NCI-H2227 treated with DMSO at 0.1 percent for 48 hours (cell line): ENCODE data around the gene STX11.
"Not testable (repeated sequence)": the region's sequence is repeated elsewhere in the genome, so short reads cannot be mapped to it uniquely, and the experiment has no call there.

Source experiments
- DNase-seq: peaks from one replicate; lab custom pipeline; 2025; lab: John Stamatoyannopoulos, UW

The STX11 gene

DNA sequence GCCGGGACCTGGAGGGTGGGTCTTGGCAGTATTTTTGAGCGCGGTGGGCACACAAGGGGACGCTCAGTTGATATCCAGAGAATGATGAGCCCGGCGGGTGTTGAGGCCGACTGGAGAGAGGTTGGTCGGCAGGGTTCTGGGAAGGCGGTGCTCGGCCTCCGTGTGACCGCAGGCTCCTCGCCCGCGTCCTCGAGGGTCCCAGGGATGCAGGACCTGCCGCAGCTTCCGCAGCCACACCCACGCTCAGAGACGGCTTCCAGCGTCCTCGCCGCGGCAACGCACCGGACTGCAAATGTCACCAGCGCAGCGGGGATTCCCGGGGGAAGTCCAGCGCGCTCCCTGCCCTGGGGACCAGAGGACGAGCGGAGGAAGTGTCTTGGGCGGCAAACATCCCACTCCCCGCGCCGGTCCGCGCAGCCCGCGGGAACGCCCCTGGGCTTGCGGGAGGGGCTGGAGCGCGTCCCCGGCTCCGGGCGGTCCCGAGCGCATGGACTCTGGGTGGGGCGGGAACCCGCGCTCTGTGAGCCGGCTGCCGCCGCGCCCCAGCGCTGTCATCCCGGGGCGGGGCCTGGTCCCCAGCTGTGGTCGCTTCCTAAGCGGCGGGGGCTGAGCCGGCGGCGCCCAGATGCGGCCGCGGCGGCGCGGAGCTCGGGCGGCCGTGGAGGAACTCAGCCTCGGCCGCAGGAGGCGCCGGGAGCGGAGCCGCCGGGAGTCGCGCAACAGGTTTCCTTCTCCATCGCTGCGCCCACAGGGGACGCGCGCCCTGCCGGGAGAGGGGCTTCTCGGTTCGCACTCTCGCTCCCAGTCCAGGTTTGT, at the start of gene STX11:
Gene STX11, plus strand, starts transcription at position 624 of the 816 bp plus-strand sequence. CDS start 36,111 bp downstream, outside the sequence.
- DNase-seq = peak; percentile 38

DNA sequence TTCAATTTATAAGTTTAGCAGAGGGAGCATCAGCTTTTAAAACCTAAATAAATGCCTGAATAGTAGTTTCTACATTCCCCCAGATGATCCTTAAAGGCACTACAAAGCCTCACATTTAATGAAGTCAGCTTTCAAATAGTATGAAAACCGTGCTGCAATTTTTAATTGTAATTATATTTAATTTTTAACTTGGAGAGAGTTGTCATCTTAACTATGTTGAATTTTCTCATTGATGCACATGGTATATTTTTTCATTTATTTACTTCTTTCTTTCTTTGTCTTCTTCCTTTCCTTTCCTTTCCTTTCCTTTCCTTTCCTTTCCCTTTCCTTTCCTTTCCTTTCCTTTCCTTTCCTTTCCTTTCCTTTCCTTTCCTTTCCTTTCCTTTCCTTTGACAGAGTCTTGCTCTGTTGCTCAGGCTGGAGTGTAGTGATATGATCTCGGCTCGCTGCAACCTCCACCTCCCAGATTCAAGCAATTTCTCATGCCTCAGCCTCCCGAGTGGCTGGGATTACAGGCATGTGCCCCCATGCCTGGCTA, 47.2 kb upstream of the STX11 start:
- no peak for DNase-seq

DNA sequence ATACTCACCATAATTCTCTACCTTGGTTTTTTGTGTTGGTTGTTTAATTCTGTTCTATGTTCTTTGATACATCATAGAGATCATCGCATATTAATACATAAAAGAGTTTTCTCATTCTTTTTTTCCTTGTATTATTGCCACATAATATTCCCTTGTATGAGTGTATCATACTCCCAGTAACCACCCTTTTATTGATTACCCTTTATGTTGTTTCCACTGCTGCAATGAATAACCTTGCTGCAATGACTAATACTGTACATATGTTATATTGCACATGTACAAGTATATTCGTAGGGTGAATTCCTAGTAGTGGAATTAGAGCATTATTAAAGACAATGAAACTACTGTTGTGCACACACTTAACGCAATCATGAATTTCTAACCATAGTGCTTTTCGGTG, 45.8 kb upstream of the STX11 start:
- no peak for DNase-seq

DNA sequence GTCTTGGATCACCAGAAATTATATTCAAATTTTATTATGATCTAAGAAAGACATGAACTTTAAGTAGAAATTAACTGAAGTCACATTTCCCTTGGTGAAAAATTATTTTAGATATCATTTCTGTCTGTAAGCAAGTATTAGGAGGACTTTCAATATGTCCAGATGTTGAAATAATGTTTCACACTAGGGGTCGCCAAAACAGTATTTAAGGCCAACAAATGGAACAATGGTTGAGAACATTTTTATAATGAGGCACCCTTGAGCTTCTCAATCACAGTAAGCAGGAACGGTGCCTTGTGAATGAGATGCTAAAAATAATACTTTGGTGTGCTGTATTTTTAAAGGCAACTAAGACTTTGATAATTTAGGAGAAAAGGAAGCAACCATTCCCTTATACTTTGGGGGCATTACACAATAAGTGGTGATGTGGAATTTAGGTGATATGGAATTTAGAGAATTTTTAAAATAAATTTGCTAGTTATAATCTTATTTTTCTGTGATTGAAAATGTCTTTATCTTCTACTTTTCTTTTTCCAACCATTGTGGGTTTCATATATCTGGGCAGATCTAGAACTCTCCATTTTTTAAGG, 45.3 kb upstream of the STX11 start:
- peak; percentile 44 for DNase-seq

DNA sequence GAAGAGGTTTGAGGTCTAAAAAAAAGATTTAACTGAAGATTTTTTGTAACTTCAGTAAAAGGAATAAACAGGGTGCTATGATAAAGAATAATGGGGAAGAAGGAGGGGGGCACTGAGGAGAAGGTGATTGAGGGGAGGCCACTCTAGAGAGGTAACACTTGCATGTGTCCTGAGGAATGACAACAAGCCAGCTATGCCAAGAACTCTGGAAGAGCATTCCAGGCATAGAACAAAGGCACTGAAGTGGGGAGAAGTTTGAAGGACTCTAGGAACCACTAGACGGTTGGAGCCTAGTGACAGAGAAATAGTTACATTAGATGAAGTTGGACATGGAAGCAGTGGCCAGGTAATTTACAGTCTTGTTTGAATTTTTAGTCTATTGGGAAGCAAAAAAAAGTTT, 44.1 kb upstream of the STX11 start:
- DNase-seq = no peak

DNA sequence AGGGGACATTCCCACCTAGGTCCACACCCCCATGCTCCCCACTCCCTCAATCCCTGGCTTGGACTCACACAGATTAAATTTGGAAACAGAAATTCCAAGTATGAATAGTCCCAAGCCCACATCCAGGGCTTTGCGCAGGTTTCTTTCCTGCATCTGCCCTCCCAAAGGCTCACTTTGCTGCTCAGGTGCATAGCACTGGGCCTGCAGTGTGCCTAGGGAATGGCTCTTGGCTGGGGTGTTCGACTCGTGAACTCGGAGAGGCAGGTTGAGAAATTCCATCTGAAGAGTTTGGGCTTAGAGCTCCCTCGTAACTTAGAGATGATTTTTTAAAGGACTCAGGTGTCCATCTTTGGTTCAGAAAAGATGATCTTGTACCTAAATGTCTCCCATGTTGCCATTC, 40.1 kb upstream of the STX11 start:
- DNase-seq = no peak

DNA sequence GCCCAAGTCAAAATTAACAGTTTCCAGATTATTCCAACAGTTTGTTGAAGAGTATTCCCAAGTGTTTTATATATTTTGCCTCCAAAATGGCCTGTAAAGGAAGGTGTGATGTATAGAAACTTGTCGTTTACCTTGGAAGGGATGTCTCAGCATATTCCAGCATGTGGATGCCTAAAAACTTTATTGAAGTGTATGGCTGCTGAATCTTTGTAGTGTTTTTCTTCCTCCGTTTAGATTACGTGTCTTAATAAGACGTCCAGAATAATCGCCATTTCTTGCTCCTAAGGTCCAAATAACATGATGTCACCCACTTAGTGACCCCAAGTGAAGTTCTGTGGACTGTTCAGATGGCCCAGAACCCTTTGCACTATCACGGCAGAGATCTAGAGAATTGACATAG, 37.0 kb upstream of the STX11 start:
- no peak for DNase-seq

DNA sequence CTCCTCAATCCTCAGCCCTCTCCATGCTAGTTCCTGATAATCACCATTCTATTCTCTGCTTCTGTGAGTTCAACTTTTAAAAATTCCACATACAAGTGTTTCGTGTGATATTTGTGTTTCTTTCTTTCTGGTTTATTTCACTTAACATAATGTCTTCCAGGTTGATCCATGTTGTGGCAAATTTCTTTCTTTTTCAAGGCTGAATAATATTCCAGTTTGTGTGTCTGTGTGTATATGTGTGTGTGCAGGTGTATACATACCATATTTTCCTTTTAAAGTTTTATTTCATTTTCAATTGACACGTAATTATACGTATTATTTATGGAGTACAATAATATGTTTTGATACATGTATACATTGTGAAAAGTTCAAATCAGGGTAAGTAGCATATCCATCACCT, 35.1 kb upstream of the STX11 start:
- DNase-seq = no peak

DNA sequence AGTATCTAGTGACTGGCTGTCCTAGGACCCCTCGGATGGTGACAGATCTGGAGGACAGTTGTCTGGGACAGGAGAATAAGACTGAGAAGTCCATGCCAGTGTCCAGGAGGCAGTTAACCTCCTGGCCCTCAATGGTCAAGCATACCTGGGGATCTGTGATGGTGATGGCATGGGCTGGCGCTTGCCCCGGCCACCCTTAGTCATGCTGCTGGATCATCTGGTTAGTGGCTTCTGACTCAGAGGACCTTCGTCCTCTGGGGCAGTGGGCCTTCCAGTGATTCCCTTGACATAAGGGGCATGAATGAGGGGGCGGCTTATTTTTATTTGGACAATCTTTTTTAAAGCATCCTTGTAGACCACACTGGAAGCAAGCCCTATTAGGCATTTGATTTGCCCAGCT, 30.9 kb upstream of the STX11 start:
- no peak for DNase-seq

DNA sequence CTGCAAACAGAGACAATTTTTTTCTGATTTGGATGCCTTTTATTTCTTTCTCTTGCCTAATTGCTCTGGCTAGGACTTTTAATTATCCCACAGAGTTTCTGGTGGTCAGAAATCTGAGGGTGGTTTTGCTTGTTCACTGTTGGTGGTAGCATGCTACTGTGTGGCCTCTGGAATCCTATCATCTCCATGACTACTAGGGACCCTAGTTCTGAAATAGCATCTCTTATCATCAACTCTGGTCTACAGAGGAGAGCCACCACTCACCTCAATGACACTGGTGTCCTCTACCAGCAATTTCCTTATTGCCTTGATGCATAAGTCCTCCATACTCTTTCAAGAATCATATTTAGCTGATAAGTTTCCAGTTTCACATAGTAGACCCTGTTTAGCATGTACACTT, 27.5 kb upstream of the STX11 start:
- no peak for DNase-seq

DNA sequence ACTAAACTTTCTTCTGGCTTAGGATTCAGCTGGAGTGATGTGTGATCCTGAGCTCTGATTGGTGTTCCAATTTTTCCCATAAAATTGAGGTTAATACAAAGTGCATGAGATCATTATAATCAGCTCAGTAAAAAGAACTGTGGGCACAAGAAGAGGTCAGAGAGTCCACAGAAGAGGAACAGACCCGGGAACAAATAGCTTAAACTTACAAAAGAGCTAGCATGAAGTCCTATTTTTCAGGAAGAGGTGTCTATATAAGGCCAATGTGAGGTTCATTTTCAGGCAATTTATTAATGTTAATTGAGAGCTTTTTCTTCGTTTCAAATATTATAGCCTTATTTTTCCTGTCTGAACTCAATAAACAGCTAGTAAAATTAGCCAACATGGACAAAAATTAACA, 26.9 kb upstream of the STX11 start:
- DNase-seq = no peak

DNA sequence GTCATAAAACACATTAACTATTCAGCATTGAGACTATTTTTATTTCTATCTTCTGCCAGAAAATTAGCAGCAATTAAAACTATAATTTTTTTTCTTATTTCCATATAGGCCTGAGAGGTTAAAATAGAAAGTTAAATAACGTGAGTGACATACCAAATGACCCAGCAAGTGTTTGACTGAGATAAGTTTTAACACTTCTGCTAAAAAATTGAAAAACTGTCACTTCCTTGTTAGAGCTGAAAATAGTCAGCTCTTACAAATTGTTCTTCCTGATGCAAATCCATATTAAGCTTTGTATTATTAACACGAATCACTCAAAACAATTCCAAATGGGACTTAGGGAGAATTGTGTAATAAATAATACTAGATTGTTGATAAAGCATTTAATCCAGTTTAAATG, 26.5 kb upstream of the STX11 start:
- no peak for DNase-seq

DNA sequence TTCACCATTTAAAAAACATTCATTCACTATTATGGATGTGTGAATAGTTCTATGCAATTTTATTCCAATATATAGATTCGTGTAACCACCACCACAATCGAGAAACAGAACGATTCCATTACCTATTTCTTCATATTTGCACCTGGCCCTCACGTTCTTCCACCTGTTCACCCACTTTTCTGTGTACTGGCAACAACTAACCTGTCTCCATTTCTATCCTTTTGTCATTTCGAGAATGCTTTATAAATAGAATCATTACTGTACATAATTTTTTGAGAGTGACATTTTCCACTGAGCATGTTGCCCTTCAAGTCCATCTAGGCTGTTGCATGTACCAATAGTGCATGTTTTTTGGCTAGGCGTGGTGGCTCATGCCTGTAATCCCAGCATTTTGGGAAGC, 23.2 kb upstream of the STX11 start:
- no peak for DNase-seq

DNA sequence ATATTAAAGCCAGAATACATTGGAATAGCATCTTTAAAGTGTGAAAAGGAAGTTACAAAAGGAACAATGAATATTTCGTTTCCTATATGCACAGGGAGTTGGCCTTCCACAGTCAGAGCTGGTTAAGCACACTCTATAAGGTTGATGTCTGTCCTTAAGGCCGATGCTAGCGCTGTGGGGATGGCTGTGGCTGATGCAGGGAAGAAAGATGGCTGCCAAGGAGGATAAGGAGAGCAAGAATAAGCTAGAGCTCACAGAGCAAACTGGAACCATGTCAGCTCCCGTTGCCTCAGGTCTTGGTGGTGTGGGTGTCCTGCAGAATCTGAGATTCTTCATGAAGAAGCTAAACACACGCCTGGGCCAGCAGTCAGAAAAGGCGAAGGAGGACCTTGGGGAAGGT, 20.8 kb upstream of the STX11 start:
- DNase-seq = no peak

DNA sequence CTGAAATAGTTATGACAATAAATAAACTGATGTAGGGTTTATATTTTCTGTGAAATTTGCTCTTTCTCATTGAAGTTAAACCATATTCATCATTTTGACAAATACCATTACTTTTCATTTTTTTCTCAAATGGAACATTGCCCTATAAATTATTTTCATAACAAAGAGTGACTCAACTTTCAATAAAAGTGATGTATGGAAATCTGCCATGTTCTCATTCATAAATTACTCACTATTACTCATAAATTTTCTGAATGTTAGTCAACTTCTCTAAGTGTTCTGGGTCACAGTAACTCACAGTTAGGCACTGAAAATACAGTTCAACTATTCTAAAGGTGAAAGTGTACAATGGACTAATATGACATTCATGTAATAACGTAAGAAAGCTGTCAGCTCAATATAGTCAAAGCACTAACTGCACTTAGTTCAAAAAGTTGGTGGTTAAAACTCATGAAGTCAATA, 19.0 kb upstream of the STX11 start:
- DNase-seq = no peak

DNA sequence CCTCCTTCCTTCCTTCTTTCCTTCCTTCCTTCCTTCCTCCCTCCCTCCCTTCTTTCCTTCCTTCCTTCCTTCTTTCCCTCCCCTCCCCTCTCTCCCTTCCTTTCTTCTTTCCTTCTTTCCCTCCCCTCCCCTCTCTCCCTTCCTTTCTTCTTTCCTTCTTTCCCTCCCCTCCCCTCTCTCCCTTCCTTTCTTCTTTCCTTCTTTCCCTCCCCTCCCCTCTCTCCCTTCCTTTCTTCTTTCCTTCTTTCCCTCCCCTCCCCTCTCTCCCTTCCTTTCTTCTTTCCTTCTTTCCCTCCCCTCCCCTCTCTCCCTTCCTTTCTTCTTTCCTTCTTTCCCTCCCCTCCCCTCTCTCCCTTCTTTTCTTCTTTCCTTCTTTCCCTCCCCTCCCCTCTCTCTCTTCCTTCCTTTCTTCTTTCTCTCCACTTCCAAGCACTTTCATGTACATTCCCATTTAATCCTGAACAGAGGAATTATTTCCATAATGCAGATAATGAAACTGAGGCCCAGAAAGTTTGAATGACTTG, 18.1 kb upstream of the STX11 start:
- DNase-seq = not testable (repeated sequence)

DNA sequence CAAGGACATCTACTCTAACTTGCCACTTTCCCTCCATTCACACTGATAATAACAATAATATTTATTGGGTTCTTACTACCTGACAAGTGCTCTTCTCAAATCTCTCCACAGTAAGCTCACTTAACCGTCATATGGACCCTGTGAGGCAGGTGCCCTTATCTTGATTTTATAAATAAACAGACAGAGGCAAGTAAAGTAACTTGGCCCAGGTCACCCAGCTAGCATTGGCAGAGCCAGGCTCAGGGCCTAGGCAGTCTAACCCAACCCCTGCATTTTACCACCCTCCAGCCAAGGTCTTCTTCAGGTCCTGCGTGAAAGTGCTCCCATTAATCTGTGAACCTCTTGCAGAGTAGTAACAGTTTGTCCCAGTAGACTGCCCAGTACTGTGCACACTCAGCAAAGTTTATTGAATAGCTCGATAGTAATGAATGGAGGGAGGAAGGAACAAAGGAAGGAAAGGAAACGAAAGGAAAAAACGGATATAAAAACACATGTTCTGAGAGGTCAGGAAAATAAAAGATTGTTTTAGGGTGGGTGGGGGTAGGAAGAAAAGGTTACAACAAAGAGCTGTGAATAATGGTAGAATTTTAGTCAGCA, 17.0 kb upstream of the STX11 start:
- no peak for DNase-seq

DNA sequence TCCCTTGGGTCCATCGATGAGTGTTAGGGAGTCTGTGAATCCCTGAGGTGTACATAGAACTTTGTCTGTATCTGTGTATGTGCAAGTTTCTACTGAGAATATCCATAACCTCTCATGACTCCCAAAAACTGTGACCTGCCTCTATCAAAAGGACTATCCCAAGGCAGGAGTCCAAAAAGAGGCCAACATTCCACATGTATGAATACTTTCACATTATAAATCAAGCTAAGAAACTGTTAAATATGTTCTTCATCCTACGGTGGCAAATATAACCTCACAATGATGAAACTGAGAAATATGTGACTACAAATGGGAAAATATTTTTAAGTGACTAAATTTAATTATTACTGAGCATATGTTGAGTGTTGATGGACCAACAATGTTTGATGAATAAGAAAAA, 16.1 kb upstream of the STX11 start:
- DNase-seq = no peak

DNA sequence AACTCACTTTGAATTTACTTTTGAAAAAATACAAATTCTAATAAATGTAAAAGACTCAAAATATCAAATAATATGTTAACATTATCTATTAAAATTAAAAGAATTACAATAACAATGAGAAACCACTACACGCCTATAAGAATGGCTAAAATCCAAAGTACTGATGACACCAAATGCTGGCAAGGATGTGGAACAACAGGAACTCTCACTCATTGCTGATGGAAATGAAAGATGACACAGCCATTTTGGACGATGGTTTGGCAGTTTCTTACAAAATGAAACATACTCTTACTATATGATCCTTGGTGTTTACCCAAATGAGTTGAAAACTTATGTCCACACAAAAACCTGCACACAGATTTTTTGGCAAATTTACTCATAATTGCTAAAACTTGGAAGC, 15.6 kb upstream of the STX11 start:
- DNase-seq = no peak

DNA sequence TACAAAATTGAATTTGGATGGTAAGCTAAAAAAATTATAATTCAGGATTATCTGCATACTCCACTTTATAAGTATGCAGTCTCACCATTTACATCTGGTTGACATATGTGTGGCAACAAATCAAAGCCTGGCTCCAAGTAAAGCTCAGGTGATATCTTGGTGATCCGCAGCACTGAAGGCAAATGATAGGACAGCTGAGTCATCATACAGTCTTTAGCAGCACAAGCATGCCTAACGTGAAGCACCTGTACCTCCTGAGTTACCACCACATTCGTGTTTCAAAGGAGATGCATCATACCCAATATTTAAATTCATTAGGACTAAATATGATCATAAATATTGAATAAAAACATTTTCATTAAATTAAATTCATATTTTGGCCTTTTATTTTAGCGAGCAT, 11.8 kb upstream of the STX11 start:
- DNase-seq = no peak

DNA sequence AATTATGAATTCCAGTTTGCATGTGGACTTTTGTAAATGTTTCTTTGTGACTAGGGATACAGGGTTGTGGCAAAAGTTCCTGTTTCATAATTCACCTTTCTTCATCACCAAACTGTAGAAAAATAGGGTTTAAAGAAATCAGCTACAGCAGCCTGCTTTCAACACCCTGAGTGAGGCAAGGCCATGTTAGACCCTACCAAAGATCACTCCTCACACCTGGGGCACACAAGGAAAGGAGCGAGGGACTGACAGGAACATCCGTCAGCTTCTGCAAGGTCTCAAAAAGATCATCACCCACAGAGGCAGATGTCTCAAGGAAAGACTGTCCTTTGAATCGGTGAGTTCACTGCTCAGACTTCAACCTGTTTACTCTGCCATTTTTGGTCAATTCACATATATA, 10.5 kb upstream of the STX11 start:
- DNase-seq = no peak

DNA sequence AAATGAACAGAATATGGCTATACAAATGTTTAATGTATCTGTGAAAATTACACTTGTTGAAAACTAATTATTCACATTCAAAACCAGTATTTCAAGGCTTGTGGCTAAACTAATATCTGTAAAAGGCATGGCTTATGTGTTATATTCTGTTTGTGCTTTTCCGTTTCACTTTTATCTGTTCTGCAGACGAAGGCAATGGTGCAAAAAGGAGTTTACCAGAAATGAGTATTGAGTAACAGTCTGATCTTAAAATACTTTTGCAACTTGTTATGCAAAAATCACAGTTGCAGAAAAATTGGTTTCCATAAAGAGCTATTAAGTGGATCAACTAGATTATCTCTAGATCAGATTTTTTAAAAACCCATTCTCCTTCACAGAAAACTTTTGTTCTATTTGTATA, 9.4 kb upstream of the STX11 start:
- DNase-seq = no peak

DNA sequence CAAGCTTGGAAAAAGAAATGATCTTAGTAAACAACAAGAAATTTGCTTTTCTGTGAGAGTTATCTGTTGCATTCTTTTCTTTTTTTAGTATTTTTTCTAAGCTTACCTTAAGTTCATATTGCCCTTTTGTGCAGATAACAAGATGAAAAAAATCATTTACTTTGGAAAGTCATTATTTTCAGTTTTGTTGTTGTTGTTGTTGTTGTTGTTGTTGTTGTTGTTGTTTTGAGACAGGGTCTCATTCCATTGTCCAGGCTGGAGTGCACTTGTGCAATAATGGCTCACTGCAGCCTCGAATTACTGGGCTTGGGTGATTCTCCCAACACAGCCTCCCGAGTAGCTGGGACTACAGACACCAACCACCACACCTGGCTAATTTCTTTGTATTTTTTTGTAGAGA, 8.8 kb upstream of the STX11 start:
- no peak for DNase-seq
